ENCODE measurements around the gene ERC2.

ERC2 gene

GRCh38 chr3:56251343-56251945 is 216.8 kb downstream of the ERC2 start:
- Mint-ChIP-seq H3K27ac (no peak overlapping the region), H3K27me3 (peaks cover 7% of the 10 kb centered on the region), H3K4me1 (no peaks in the 10 kb centered on the region), H3K4me3 (no peak overlapping the region), H3K9me3 (no peaks in the 10 kb centered on the region), H3K36me3 (ENCODE audit: low read depth) (no peaks in the 10 kb centered on the region)
- DNase-seq: peak; percentile 10
- ATAC-seq: no peak

DNA sequence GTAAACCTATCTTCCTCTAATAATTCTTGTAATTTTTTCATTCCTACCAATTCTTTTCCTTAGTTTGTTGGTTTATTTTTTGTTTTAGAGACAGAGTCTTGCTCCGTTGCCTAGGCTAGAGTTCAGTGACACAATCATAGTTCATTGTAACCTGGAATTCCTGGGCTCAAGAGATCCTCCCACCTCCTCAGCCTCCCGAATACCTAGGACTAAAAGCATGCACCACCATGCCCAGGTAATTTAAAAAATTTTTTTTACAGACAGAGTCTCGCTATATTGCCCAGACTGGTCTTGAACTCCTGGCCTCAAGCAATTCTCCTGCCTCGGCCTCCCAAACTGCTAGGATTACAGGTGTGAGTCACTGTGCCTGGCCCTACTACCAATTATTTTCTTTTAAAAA is 220.2 kb downstream of the ERC2 start:
- Mint-ChIP-seq H3K9me3 (no peaks in the 10 kb centered on the region), H3K4me3 (no peak overlapping the region), H3K36me3 (ENCODE audit: low read depth) (no peaks in the 10 kb centered on the region), H3K27me3 (peaks cover 7% of the 10 kb centered on the region), H3K27ac (no peak overlapping the region), H3K4me1 (no peaks in the 10 kb centered on the region)
- no peak for ATAC-seq
- DNase-seq: no peak

GRCh38 chr3:56238299-56238698 is 230.0 kb downstream of the ERC2 start:
- DNase-seq: no peak
- Mint-ChIP-seq H3K9me3 (no peaks in the 10 kb centered on the region), H3K27me3 (peaks cover 11% of the 10 kb centered on the region), H3K4me3 (no peak overlapping the region), H3K4me1 (no peaks in the 10 kb centered on the region), H3K36me3 (ENCODE audit: low read depth) (no peaks in the 10 kb centered on the region), H3K27ac (no peak overlapping the region)
- ATAC-seq: no peak

DNA sequence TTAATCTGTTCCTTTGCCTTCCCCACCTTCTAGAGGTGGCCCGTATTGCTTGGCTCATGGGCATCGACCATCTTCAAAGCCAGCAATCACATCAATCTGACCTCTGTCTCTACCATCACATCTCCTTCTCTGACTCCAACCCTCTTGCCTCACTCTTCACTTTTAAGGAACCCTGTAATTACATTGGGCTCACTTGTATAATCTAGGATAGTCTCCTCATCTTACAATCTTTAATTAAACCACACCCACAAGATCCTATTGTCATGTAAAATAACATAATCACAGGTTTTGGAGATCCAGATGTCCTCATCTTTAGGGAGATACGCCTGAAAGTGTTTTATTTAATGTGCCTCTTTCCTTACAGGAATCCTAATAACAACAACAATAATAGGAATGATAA is 234.5 kb downstream of the ERC2 start:
- H3K27ac Mint-ChIP-seq: no peak overlapping the region
- no peaks in the 10 kb centered on the region for H3K36me3 Mint-ChIP-seq (ENCODE audit: low read depth)
- peaks cover 7% of the 10 kb centered on the region for H3K27me3 Mint-ChIP-seq
- H3K9me3 Mint-ChIP-seq: no peaks in the 10 kb centered on the region
- H3K4me1 Mint-ChIP-seq: no peaks in the 10 kb centered on the region
- ATAC-seq (no peak), DNase-seq (no peak)
- H3K4me3 Mint-ChIP-seq: no peak overlapping the region

- H3K4me1 Mint-ChIP-seq: no peaks in the 10 kb centered on the region
- no peak overlapping the region for H3K27ac Mint-ChIP-seq
- H3K4me3 Mint-ChIP-seq: no peak overlapping the region
- ATAC-seq (no peak), DNase-seq (no peak)
- H3K36me3 Mint-ChIP-seq (ENCODE audit: low read depth): no peaks in the 10 kb centered on the region
- no peaks in the 10 kb centered on the region for H3K9me3 Mint-ChIP-seq
- H3K27me3 Mint-ChIP-seq: peaks cover 5% of the 10 kb centered on the region
These were observed 239.0 kb downstream of the ERC2 start for GRCh38 chr3:56229311-56229710.

DNA sequence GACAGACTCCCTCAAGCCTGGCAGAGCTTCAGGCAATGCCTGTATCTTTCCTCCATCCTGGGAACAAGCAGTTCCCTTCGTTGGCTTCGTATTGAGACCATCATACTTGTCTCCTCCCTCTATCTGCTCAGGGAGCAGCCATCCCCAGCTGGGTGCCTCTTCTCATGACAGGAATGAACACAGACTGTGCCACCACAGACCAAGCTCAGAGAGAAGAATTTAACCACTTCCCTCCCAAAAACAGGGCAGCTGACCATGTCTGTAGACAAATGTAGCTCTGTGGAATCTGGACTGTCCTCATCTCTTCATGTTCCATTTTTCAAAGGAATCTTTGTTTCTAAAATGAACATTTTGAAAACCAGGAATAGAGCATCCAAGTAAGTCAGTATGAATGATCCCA is 245.4 kb downstream of the ERC2 start:
- Mint-ChIP-seq H3K9me3 (no peaks in the 10 kb centered on the region), H3K27me3 (no peaks in the 10 kb centered on the region), H3K4me1 (no peaks in the 10 kb centered on the region), H3K36me3 (ENCODE audit: low read depth) (no peaks in the 10 kb centered on the region), H3K27ac (no peak overlapping the region), H3K4me3 (no peak overlapping the region)
- no peak for ATAC-seq
- no peak for DNase-seq

- ATAC-seq (no peak), DNase-seq (no peak)
- no peaks in the 10 kb centered on the region for H3K4me1 Mint-ChIP-seq
- H3K27me3 Mint-ChIP-seq: no peaks in the 10 kb centered on the region
- H3K27ac Mint-ChIP-seq: no peak overlapping the region
- H3K9me3 Mint-ChIP-seq: no peaks in the 10 kb centered on the region
- no peak overlapping the region for H3K4me3 Mint-ChIP-seq
- no peaks in the 10 kb centered on the region for H3K36me3 Mint-ChIP-seq (ENCODE audit: low read depth)
These were observed 248.1 kb downstream of the ERC2 start for GRCh38 chr3:56219894-56220805.

- no peak overlapping the region for H3K27ac Mint-ChIP-seq
- H3K36me3 Mint-ChIP-seq (ENCODE audit: low read depth): no peaks in the 10 kb centered on the region
- ATAC-seq (no peak), DNase-seq (no peak)
- H3K9me3 Mint-ChIP-seq: peaks cover 4% of the 10 kb centered on the region
- no peaks in the 10 kb centered on the region for H3K4me1 Mint-ChIP-seq
- H3K4me3 Mint-ChIP-seq: no peak overlapping the region
- H3K27me3 Mint-ChIP-seq: no peaks in the 10 kb centered on the region
These were observed 258.1 kb downstream of the ERC2 start for GRCh38 chr3:56209982-56210751.

- no peak overlapping the region for H3K4me3 Mint-ChIP-seq
- peaks cover 2% of the 10 kb centered on the region for H3K27me3 Mint-ChIP-seq
- peaks cover 4% of the 10 kb centered on the region for H3K9me3 Mint-ChIP-seq
- no peaks in the 10 kb centered on the region for H3K36me3 Mint-ChIP-seq (ENCODE audit: low read depth)
- ATAC-seq (no peak), DNase-seq (no peak)
- no peaks in the 10 kb centered on the region for H3K4me1 Mint-ChIP-seq
- no peak overlapping the region for H3K27ac Mint-ChIP-seq
These were observed 260.3 kb downstream of the ERC2 start for GRCh38 chr3:56207922-56208321.

GRCh38 chr3:56205406-56205805 is 262.9 kb downstream of the ERC2 start:
- DNase-seq (no peak), ATAC-seq (no peak)
- H3K4me3 Mint-ChIP-seq: no peak overlapping the region

GRCh38 chr3:56202997-56203396 is 265.3 kb downstream of the ERC2 start:
- no peaks in the 10 kb centered on the region for H3K9me3 Mint-ChIP-seq
- H3K27me3 Mint-ChIP-seq: peaks cover 2% of the 10 kb centered on the region
- DNase-seq (no peak), ATAC-seq (no peak)
- no peak overlapping the region for H3K4me3 Mint-ChIP-seq
- no peaks in the 10 kb centered on the region for H3K36me3 Mint-ChIP-seq (ENCODE audit: low read depth)
- H3K4me1 Mint-ChIP-seq: no peaks in the 10 kb centered on the region
- no peak overlapping the region for H3K27ac Mint-ChIP-seq

More at GRCh38 chr3:56205406-56205805, 262.9 kb downstream of the ERC2 start:
- H3K36me3 Mint-ChIP-seq (ENCODE audit: low read depth): no peaks in the 10 kb centered on the region
- no peaks in the 10 kb centered on the region for H3K9me3 Mint-ChIP-seq
- no peak overlapping the region for H3K27ac Mint-ChIP-seq
- peaks cover 2% of the 10 kb centered on the region for H3K27me3 Mint-ChIP-seq
- H3K4me1 Mint-ChIP-seq: no peaks in the 10 kb centered on the region

DNA sequence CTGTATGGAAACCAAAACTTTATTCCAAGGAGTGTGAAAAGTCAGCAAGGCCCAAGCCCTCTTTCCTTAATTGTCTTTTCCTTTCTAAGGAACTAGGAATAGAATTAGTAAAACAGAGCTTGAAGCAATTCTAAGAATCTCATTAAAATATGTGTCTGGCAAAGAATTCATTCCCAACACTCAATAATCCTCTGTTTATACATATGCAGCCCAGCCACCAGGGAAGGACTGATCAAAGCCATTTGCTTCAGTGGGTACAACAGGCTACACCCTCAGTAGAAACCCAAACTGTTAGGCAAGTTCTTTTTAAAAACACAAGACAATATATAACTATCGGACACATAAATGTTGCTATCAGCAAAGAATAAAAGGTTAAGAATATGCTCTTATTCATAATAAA is 266.9 kb downstream of the ERC2 start:
- Mint-ChIP-seq H3K4me3 (no peak overlapping the region), H3K36me3 (ENCODE audit: low read depth) (no peaks in the 10 kb centered on the region), H3K27ac (no peak overlapping the region), H3K27me3 (peaks cover 2% of the 10 kb centered on the region), H3K9me3 (no peaks in the 10 kb centered on the region), H3K4me1 (no peaks in the 10 kb centered on the region)
- DNase-seq (no peak), ATAC-seq (no peak)

- no peak for DNase-seq
- H3K27ac Mint-ChIP-seq: no peak overlapping the region
- no peak for ATAC-seq
- H3K4me1 Mint-ChIP-seq: no peaks in the 10 kb centered on the region
- no peaks in the 10 kb centered on the region for H3K9me3 Mint-ChIP-seq
- peaks cover 2% of the 10 kb centered on the region for H3K27me3 Mint-ChIP-seq
- H3K36me3 Mint-ChIP-seq (ENCODE audit: low read depth): no peaks in the 10 kb centered on the region
- no peak overlapping the region for H3K4me3 Mint-ChIP-seq
These were observed 268.0 kb downstream of the ERC2 start for GRCh38 chr3:56200251-56200650.

DNA sequence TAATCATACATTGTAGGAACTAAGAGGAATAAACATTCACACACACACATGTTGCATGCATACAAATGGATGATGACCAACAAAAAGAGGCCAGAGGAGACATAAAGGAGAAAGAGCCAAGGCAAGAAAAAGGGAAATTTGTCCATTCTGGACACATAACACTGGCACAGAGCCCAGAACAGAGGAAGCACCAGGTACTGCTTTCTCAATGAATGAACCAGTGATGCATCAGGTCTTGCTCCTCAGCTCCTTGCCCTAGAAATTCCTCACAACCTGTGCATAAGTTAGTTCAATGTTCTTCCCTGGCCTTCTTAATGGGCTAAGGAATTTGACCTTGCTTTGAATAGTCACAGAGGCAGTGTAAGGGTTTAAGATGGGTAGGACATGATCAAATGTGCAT is 270.3 kb downstream of the ERC2 start:
- Mint-ChIP-seq H3K36me3 (ENCODE audit: low read depth) (no peaks in the 10 kb centered on the region), H3K9me3 (no peaks in the 10 kb centered on the region), H3K27me3 (no peaks in the 10 kb centered on the region), H3K4me1 (no peaks in the 10 kb centered on the region), H3K27ac (no peak overlapping the region), H3K4me3 (no peak overlapping the region)
- ATAC-seq: no peak
- DNase-seq: no peak

All from activated naive CD8-positive, alpha-beta T cell treated with anti-CD3 and anti-CD28 coated beads, Interleukin-2, amount 50 U/mL, for 24 hours (primary cell).